SK-N-SH treated with all-trans-retinoic acid at 6 μM for 48 hours (cell line): ENCODE results near the gene PCP4.

Experiments used
- ATAC-seq: fragments of 200-7000 bp; cut with Tn5 transposase; 3 replicates; pipeline ENCODE4 v1.9.1; 2020; ENCODE audit warnings: mild to moderate bottlenecking, moderate library complexity
- ARNTL ChIP-seq: fragments of 450-650 bp; formaldehyde crosslinking; IDR thresholded peaks from 2 replicates; pipeline ENCODE4 v1.5.0; 2020; ENCODE audit warnings: low read depth, mild to moderate bottlenecking, moderate library complexity, borderline replicate concordance
- BACH2 ChIP-seq: fragments of 250-450 bp; sonication (Bioruptor Pico); IDR thresholded peaks from 2 replicates; pipeline ENCODE4 v1.9.0; 2021; ENCODE audit warnings: mild to moderate bottlenecking, borderline replicate concordance
- CREB5 ChIP-seq: fragments of 250-450 bp; sonication (Bioruptor Pico); IDR thresholded peaks from 2 replicates; pipeline ENCODE4 v1.5.1; 2020; ENCODE audit warnings: low read depth, mild to moderate bottlenecking, moderate library complexity
- CSRNP3 ChIP-seq: fragments of 250-450 bp; sonication (Bioruptor Pico); IDR thresholded peaks from 2 replicates; pipeline ENCODE4 v1.5.1; 2021; ENCODE audit warnings: mild to moderate bottlenecking, moderate library complexity
- GLIS3 ChIP-seq: fragments of 250-450 bp; sonication (Bioruptor Pico); IDR thresholded peaks from 2 replicates; pipeline ENCODE4 v1.5.0; 2020; ENCODE audit warnings: mild to moderate bottlenecking, moderate library complexity
- OSR1 ChIP-seq: fragments of 250-450 bp; sonication (Bioruptor Pico); IDR thresholded peaks from 2 replicates; pipeline ENCODE4 v1.8.0; 2022; ENCODE audit warnings: moderate library complexity, mild to moderate bottlenecking, inconsistent platforms
- PATZ1 ChIP-seq: fragments of 250-450 bp; sonication (Bioruptor Pico); IDR thresholded peaks from 2 replicates; pipeline ENCODE4 v1.8.0; 2020; ENCODE audit warnings: mild to moderate bottlenecking, moderate library complexity, borderline replicate concordance
- POU6F1 ChIP-seq: fragments of 250-450 bp; sonication (Bioruptor Pico); IDR thresholded peaks from 2 replicates; pipeline ENCODE4 v1.8.0; 2021; ENCODE audit warnings: low read depth, mild to moderate bottlenecking, moderate library complexity, borderline replicate concordance
- PPARA ChIP-seq: fragments of 250-450 bp; sonication (Bioruptor Pico); IDR thresholded peaks from 2 replicates; pipeline ENCODE4 v1.5.0; 2020; ENCODE audit warnings: mild to moderate bottlenecking, borderline replicate concordance
- TCF4 ChIP-seq: fragments of 250-450 bp; sonication (Bioruptor Pico); IDR thresholded peaks from 2 replicates; pipeline ENCODE4 v1.8.0; 2021; ENCODE audit warnings: mild to moderate bottlenecking, moderate library complexity, borderline replicate concordance
- TOX ChIP-seq: fragments of 250-450 bp; sonication (Bioruptor Pico); IDR thresholded peaks from 2 replicates; pipeline ENCODE4 v1.8.0; 2021; ENCODE audit warnings: mild to moderate bottlenecking, moderate library complexity, borderline replicate concordance
- ZC3H10 ChIP-seq: fragments of 250-450 bp; sonication (Bioruptor Pico); IDR thresholded peaks from 2 replicates; pipeline ENCODE4 v1.5.1; 2021; ENCODE audit warnings: mild to moderate bottlenecking, moderate library complexity
- ZNF565 ChIP-seq: fragments of 450-650 bp; formaldehyde crosslinking; conservative IDR thresholded peaks from 2 replicates; pipeline ENCODE4 v1.5.0; 2020; ENCODE audit warnings: low read depth, mild to moderate bottlenecking, moderate library complexity
- ZNF8 ChIP-seq: fragments of 450-650 bp; formaldehyde crosslinking; IDR thresholded peaks from 2 replicates; pipeline ENCODE4 v1.5.0; 2020; ENCODE audit warnings: mild to moderate bottlenecking, moderate library complexity

The PCP4 gene

GRCh38 chr21:39840373-39841097, 26.7 kb upstream of the PCP4 start:
- no peak for TF ChIP-seq CREB5 (CRISPR knock-in tag)
- TF ChIP-seq TCF4 (CRISPR knock-in tag) = no peak
- no peak for TF ChIP-seq CSRNP3 (CRISPR knock-in tag)
- no peak for ATAC-seq

- no peak for ATAC-seq
- no peak for TF ChIP-seq BACH2
- no peak for TF ChIP-seq PPARA (CRISPR knock-in tag)
- no peak for TF ChIP-seq ARNTL (CRISPR knock-in tag)
Observed at GRCh38 chr21:39842741-39843459, 24.3 kb upstream of the PCP4 start.

GRCh38 chr21:39843483-39843882, 23.8 kb upstream of the PCP4 start:
- ATAC-seq = no peak
- TF ChIP-seq CREB5 (CRISPR knock-in tag) = no peak
- no peak for TF ChIP-seq PATZ1
- no peak for TF ChIP-seq PPARA (CRISPR knock-in tag)
- no peak for TF ChIP-seq TCF4 (CRISPR knock-in tag)

- TF ChIP-seq CSRNP3 (CRISPR knock-in tag) = no peak
- ATAC-seq = no peak
Observed at GRCh38 chr21:39843916-39844315, 23.3 kb upstream of the PCP4 start.

GRCh38 chr21:39845571-39846130, 21.6 kb upstream of the PCP4 start:
- no peak for ATAC-seq
- TF ChIP-seq OSR1 (CRISPR knock-in tag) = no peak
- TF ChIP-seq BACH2 = no peak
- no peak for TF ChIP-seq ZNF565 (CRISPR knock-in tag)
- TF ChIP-seq CSRNP3 (CRISPR knock-in tag) = no peak
- TF ChIP-seq CREB5 (CRISPR knock-in tag) = no peak
- TF ChIP-seq ZC3H10 (CRISPR knock-in tag) = no peak
- TF ChIP-seq POU6F1 (CRISPR knock-in tag) = no peak
- no peak for TF ChIP-seq ZNF8 (CRISPR knock-in tag)
- no peak for TF ChIP-seq TCF4 (CRISPR knock-in tag)
- TF ChIP-seq ARNTL (CRISPR knock-in tag) = no peak
- TF ChIP-seq PATZ1 = no peak
- TF ChIP-seq TOX (CRISPR knock-in tag) = no peak
- no peak for TF ChIP-seq GLIS3 (CRISPR knock-in tag)
- TF ChIP-seq, all 23 proteins: peak for 0
